ENCODE results near the gene C16orf96. TPM values are rescaled to one million over a fixed set of nuclear protein-coding genes. Genes with fewer than 3 reads are reported as not detected.

The C16orf96 gene
- total RNA-seq, 1 donor from 2014 or later = not detected

- H3K27ac ChIP-seq = peak overlapping the region in 1 of 2 donors; percentile 2
- peaks cover 23 to 41% of the 10 kb centered on the region in 2 donors for H3K4me1 ChIP-seq
- DNase-seq (ENCODE audit: low spot score in 2 of 2) = no peak
- peak overlapping the region; percentile 92 to 98 for H3K4me3 ChIP-seq
- peaks cover 14 to 20% of the 10 kb centered on the region in 2 donors for H3K36me3 ChIP-seq
- no peak for TF ChIP-seq CTCF (IDR thresholded peaks at IDR 0.05)
- no peaks in the 10 kb centered on the region for H3K27me3 ChIP-seq
- intact Hi-C loops (cut with DNase I) = no loop called here
- no peaks in the 10 kb centered on the region for H3K9me3 ChIP-seq
Measured at GRCh38 chr16:4612977-4613635, 57.0 kb downstream of the C16orf96 start.

- Histone ChIP-seq H3K4me1 (peaks cover 23 to 41% of the 10 kb centered on the region in 2 donors), H3K27ac (peak overlapping the region; percentile 91 to 98), H3K4me3 (peak overlapping the region; percentile 92 to 98), H3K36me3 (peaks cover 7 to 12% of the 10 kb centered on the region in 2 donors), H3K27me3 (no peaks in the 10 kb centered on the region), H3K9me3 (no peaks in the 10 kb centered on the region)
- DNase-seq (ENCODE audit: low spot score in 2 of 2) = no peak
- intact Hi-C loops (cut with DNase I) = no loop called here
- no peak for TF ChIP-seq CTCF (IDR thresholded peaks at IDR 0.05)
Measured at GRCh38 chr16:4613636-4614570, 57.8 kb downstream of the C16orf96 start.

GRCh38 chr16:4614571-4615383, 58.6 kb downstream of the C16orf96 start, which contains the start of gene UBALD1:
Gene UBALD1, minus strand, starts transcription at chr16:4614888. Its CDS starts 91 bp downstream, at chr16:4614797.
- intact Hi-C loops (cut with DNase I) = loop anchor here (5.0 kb wide), 1 partner anchor 78 kb away; the partner anchor contains the start of gene NUDT16L1
- Histone ChIP-seq H3K27me3 (no peaks in the 10 kb centered on the region), H3K36me3 (peaks cover 0 to 3% of the 10 kb centered on the region in 2 donors), H3K9me3 (no peaks in the 10 kb centered on the region), H3K27ac (peak within 1 kb of the TSS; percentile 91 to 98), H3K4me3 (peak within 1 kb of the TSS; percentile 92 to 98), H3K4me1 (peaks cover 23 to 41% of the 10 kb centered on the region in 2 donors)
- peak; percentile 59 to 95 for DNase-seq (ENCODE audit: low spot score in 2 of 2)
- peak in 1 of 3 experiments; percentile 21 for TF ChIP-seq CTCF (IDR thresholded peaks at IDR 0.05)

- no peak for TF ChIP-seq CTCF (IDR thresholded peaks at IDR 0.05)
- intact Hi-C loops (cut with DNase I) = loop anchor here (1.0 to 5.0 kb wide), 3 partner anchors 9 to 151 kb away; partner anchors contain the start of genes MGRN1, NUDT16L1 and ZNF500
Measured at GRCh38 chr16:4615384-4616046, 59.4 kb downstream of the C16orf96 start.

More at GRCh38 chr16:4615384-4616046, 59.4 kb downstream of the C16orf96 start:
- H3K4me3 ChIP-seq = peak overlapping the region; percentile 92 to 98
- peak overlapping the region; percentile 91 to 98 for H3K27ac ChIP-seq
- peaks cover 23 to 41% of the 10 kb centered on the region in 2 donors for H3K4me1 ChIP-seq
- no peaks in the 10 kb centered on the region for H3K27me3 ChIP-seq
- no peaks in the 10 kb centered on the region for H3K9me3 ChIP-seq
- DNase-seq (ENCODE audit: low spot score in 2 of 2) = no peak
- no peaks in the 10 kb centered on the region for H3K36me3 ChIP-seq
